K562 (cell line): ENCODE measurements around the gene NUP210. TPM values are rescaled to one million over a fixed set of nuclear protein-coding genes. Genes with fewer than 3 reads are reported as not detected.

Experiments used
- ATAC-seq: fragments of 200-7000 bp; cut with Tn5 transposase; 3 replicates; pipeline ENCODE4 v1.9.1; 2020; ENCODE audit warnings: moderate library complexity
- BruUV-seq: library from RNA; stranded (reverse); fragments of 400-500 nt; replicated peaks from 2 replicates; lab custom pipeline; 2021; lab: Mats Ljungman, UMichigan
- CTCF ChIA-PET: fragments of 300-600 bp; formaldehyde crosslinking; extraction: SDS; loops from one replicate; lab custom pipeline; 2021; ENCODE audit warnings: low intra/inter-chr PET ratio; lab: Yijun Ruan, JAX
- POLR2A ChIA-PET: fragments of 300-600, 350-650 bp; sonication (Branson Sonifier 250); formaldehyde crosslinking; extraction: SDS; loops from one replicate; lab custom pipeline; 2021; ENCODE audit warnings: antibody characterized with exemption, inconsistent platforms; lab: Yijun Ruan, JAX
- DNase-seq, 4 experiments: peaks; one replicate each; pipeline versions ENCODE4 v3.0.0 to v3.0.0-alpha.2; 2011 to 2018; ENCODE audit warnings: low spot score in 3 of 4, mixed read lengths in 3 of 4; ENCODE audit errors: extremely low read depth in 1 of 4
- FAIRE-seq: peaks from 2 replicates; lab custom pipeline; 2011; peaks lifted over from hg19 to GRCh38; lab: Jason Lieb, UNC
- H2AFZ ChIP-seq: 2 replicates; pipeline ENCODE4 v1.6.0; 2011; ENCODE audit warnings: low read depth, low read length, control low read depth, inconsistent platforms
- H3K27ac ChIP-seq: fragments of 200-600 bp; 3 replicates; pipeline ENCODE4 v1.8.0; 2011; ENCODE audit warnings: low read depth, mild to moderate bottlenecking, control low read depth, inconsistent platforms, low read length, moderate library complexity, mixed read lengths; ENCODE audit errors: extremely low read depth
- H3K27me3 ChIP-seq, 2 experiments: fragments of 300-600 bp in 1 of 2; 2 replicates in 1 of 2; 3 replicates in 1 of 2; pipeline versions ENCODE4 v1.6.0 to v1.8.0; 2011; ENCODE audit warnings: inconsistent platforms in 2 of 2, low read length in 2 of 2, mild to moderate bottlenecking in 1 of 2, mixed read lengths in 1 of 2, moderate library complexity in 1 of 2; ENCODE audit not compliant: control insufficient read depth in 2 of 2, insufficient read depth in 2 of 2
- H3K36me3 ChIP-seq: fragments of 300-600 bp; 3 replicates; pipeline ENCODE4 v1.8.0; 2011; ENCODE audit warnings: mild to moderate bottlenecking, low read length, inconsistent platforms; ENCODE audit not compliant: control insufficient read depth, insufficient read depth
- H3K4me1 ChIP-seq, 2 experiments: fragments of 200-600 bp in 1 of 2; replicated peaks in 1 of 2; 2 replicates in 1 of 2; 3 replicates in 1 of 2; pipeline versions ENCODE4 v1.5.1 to v1.8.0; 2011; ENCODE audit warnings: inconsistent platforms in 2 of 2, low read length in 2 of 2, mild to moderate bottlenecking in 1 of 2, mixed read lengths in 1 of 2, moderate library complexity in 1 of 2; ENCODE audit not compliant: control insufficient read depth in 2 of 2, insufficient read depth in 2 of 2
- H3K4me2 ChIP-seq: 2 replicates; pipeline ENCODE4 v1.6.1; 2011; ENCODE audit warnings: low read length, control low read depth, inconsistent platforms, mixed read lengths; ENCODE audit not compliant: insufficient read depth
- H3K4me3 ChIP-seq: fragments of 200-600 bp; sonication (generic), shearing (Covaris generic); 2 replicates; pipeline ENCODE4 v1.5.1; 2016; ENCODE audit warnings: control low read depth, inconsistent platforms
- H3K79me2 ChIP-seq: fragments of 200-600 bp; 3 replicates; pipeline ENCODE4 v1.8.0; 2011; ENCODE audit warnings: low read length, inconsistent platforms; ENCODE audit not compliant: control insufficient read depth, insufficient read depth
- H3K9ac ChIP-seq, 2 experiments: 2 replicates each; pipeline versions ENCODE4 v1.6.0 to v1.6.1; 2011; ENCODE audit warnings: low read depth in 2 of 2, low read length in 2 of 2, control low read depth in 1 of 2, inconsistent platforms in 1 of 2, mild to moderate bottlenecking in 1 of 2, mixed read lengths in 1 of 2; ENCODE audit not compliant: insufficient read depth in 1 of 2
- H3K9me1 ChIP-seq: one replicate; pipeline ENCODE4 v1.6.0; 2011; ENCODE audit warnings: inconsistent platforms, mild to moderate bottlenecking, low read length, moderate library complexity; ENCODE audit not compliant: control insufficient read depth, insufficient read depth
- H3K9me3 ChIP-seq: replicated peaks from 2 replicates; pipeline ENCODE4 v1.5.1; 2011; ENCODE audit warnings: low read depth, low read length, inconsistent platforms; ENCODE audit not compliant: control insufficient read depth, insufficient read depth
- H4K20me1 ChIP-seq: replicated peaks from 2 replicates; pipeline ENCODE4 v1.6.1; 2011; ENCODE audit warnings: low read length, inconsistent platforms, mixed read lengths; ENCODE audit not compliant: control insufficient read depth, insufficient read depth
- ATF7 ChIP-seq: fragments of 450-650 bp; IDR thresholded peaks from 2 replicates; pipeline ENCODE4 v1.7.1; 2014; ENCODE audit warnings: mild to moderate bottlenecking, moderate library complexity
- ETV1 ChIP-seq: fragments of 450-650 bp; conservative IDR thresholded peaks from 2 replicates; pipeline ENCODE4 v1.6.1; 2016; ENCODE audit warnings: missing genetic modification characterization, control low read depth, low read depth, missing compliant biosample characterization
- ILF3 ChIP-seq: fragments of 450-650 bp; IDR thresholded peaks from 2 replicates; pipeline ENCODE4 v1.6.1; 2018; ENCODE audit warnings: antibody characterized with exemption, mild to moderate bottlenecking, moderate library complexity, borderline replicate concordance
- RFX1 ChIP-seq: fragments of 450-650 bp; IDR thresholded peaks from 2 replicates; pipeline ENCODE4 v1.6.1; 2016; ENCODE audit warnings: mild to moderate bottlenecking, moderate library complexity
- ZFX ChIP-seq: sonication (generic); formaldehyde crosslinking; IDR thresholded peaks from 2 replicates; pipeline ENCODE4 v1.8.0; 2022; ENCODE audit warnings: mild to moderate bottlenecking, missing genetic modification reagents, moderate library complexity
- ZNF644 ChIP-seq: fragments of 200-800 bp; sonication (Bioruptor generic); IDR thresholded peaks from 2 replicates; pipeline ENCODE4 v1.6.1; 2016; ENCODE audit warnings: low read depth, missing genetic modification characterization, missing compliant biosample characterization
- WGBS: fragments of 100-300 bp; shearing (Covaris generic); methylation state at CpG from one replicate; pipeline ENCODE4 v1.1.6; 2016; ENCODE audit warnings: low coverage, mixed read lengths; ENCODE audit not compliant: insufficient coverage; ENCODE audit errors: missing lambda C conversion rate; 5-methylcytosine and 5-hydroxymethylcytosine counted together
- in situ Hi-C: fragments of 300-500 bp; cut with MboI; formaldehyde crosslinking; loops from 4 replicates; pipeline ENCODE4 v1.15.0; 2018; ENCODE audit warnings: inconsistent platforms, mixed read lengths
- intact Hi-C: fragments of 100-400 bp; cut with micrococcal nuclease; formaldehyde crosslinking; loops from 2 replicates; pipeline ENCODE4 v1.14.2; 2022
- polyA plus RNA-seq, 8 experiments: library from polyadenylated mRNA; depleted of rRNA in 4 of 8; stranded (reverse) in 5 of 8; unstranded in 3 of 8; fragments of >200 nt; fragmentation: Nextera tagmentation in 2 of 8; fragmentation: Illumina TruSeq in 1 of 8; extraction: Ambion mirVana in 2 of 8; extraction: Trizol in 1 of 8; gene quantifications; 2 replicates each; pipeline versions ENCODE4 v1.2.1 to v1.2.3, GENCODE V29; 2011 to 2014; ENCODE audit warnings: inconsistent platforms in 1 of 8, missing spikeins in 1 of 8
- total RNA-seq, 7 experiments: library from RNA; depleted of rRNA in 6 of 7; stranded (reverse); fragments of >200 nt in 6 of 7; fragmentation: Illumina TruSeq in 2 of 7; extraction: Trizol in 2 of 7; gene quantifications; 2 replicates each; pipeline versions ENCODE4 v1.2.1 to v1.2.3, GENCODE V29; 2011 to 2021; ENCODE audit warnings: low replicate concordance in 1 of 7

NUP210 gene
- total and polyA plus RNA-seq, 9 of the 15 experiments (the other 6 are each of a cell fraction or from before 2014, with no cell fraction given), result 1.2 to 138 (median 44.0) TPM

GRCh38 chr3:13375464-13375863 is 44.7 kb downstream of the NUP210 start:
- Histone ChIP-seq H3K36me3 (peaks cover 97% of the 10 kb centered on the region), H3K4me2 (no peak overlapping the region), H3K4me1 (no peaks in the 10 kb centered on the region), H3K4me3 (no peak overlapping the region), H3K9ac (no peak overlapping the region), H3K79me2 (no peaks in the 10 kb centered on the region), H3K9me1 (no peaks in the 10 kb centered on the region), H2AFZ (no peak overlapping the region), H3K27me3 (no peaks in the 10 kb centered on the region), H4K20me1 (peaks cover 6% of the 10 kb centered on the region; the same call in 1 of the 2 replicates), H3K27ac (no peak overlapping the region), H3K9me3 (no peaks in the 10 kb centered on the region)
- intact Hi-C loops, result no loop called here
- ATAC-seq (no peak), DNase-seq (no peak), FAIRE-seq (no peak)
- 96% methylated on average over 10 of the region's 10 CpGs for WGBS
- no peak for TF ChIP-seq ETV1 (tag)
- TF ChIP-seq ZNF644 (tag), result no peak
- peak; percentile 83 for TF ChIP-seq RFX1
- no peak for TF ChIP-seq ATF7
- no peak for TF ChIP-seq ILF3
- TF ChIP-seq ZFX (CRISPR knock-in tag), result no peak
- in situ Hi-C loops, result no loop called here
- ChIA-PET POLR2A (no interaction called here), CTCF (no interaction called here)
- BruUV-seq, result no TSS peak
